Measurements from ENCODE around the gene TBC1D8.

The TBC1D8 gene

DNA sequence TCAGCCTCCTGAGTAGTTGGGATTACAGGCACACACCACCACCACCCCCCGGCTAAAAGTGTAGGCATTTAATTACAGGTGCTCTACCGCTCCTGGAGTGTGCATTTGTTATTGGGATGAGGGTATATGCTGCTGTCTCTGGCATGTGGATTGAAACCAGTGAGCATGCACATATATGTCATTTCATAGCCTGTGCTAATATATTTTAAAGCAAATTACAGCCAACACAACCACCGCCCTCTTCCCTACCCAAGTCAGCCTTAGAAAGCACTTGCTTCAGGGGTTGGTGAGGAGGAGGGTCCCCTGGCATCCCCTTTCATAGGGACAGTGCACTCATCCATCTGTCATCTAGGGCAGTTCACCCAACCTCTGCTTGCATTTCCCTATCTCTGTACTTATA lies 10.5 kb upstream of the TBC1D8 start:
- DNase-seq: no peak

GRCh38 chr2:101160454-101160853 lies 9.3 kb upstream of the TBC1D8 start:
- no peak for DNase-seq

- no peak for DNase-seq
These were observed 8.3 kb upstream of the TBC1D8 start for GRCh38 chr2:101159526-101159925.

GRCh38 chr2:101157272-101157671 lies 6.1 kb upstream of the TBC1D8 start:
- DNase-seq: no peak

DNA sequence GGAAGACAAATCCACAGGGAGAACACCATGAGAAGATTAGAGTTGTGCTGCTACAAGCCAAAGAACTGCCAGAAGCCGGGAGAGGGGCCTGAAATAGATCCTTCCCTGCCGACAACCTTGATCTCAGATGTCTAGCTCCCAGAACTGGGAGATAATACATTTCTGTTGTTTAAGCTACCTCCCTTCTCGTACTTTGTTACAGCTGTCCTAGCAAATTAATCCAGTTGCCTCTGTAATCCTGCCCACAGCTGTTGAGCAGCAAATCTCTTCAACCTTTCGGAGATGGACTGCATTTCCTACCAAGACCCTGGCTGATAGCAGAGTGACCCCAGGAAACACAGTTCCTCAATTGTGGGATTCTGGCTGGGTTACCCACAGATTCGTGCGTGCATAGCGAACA lies 2.6 kb upstream of the TBC1D8 start:
- DNase-seq: no peak

- no peak for DNase-seq
These were observed 2.0 kb upstream of the TBC1D8 start for GRCh38 chr2:101153077-101153707.

- no peak for DNase-seq
These were observed 1.3 kb upstream of the TBC1D8 start for GRCh38 chr2:101152272-101153076.

DNA sequence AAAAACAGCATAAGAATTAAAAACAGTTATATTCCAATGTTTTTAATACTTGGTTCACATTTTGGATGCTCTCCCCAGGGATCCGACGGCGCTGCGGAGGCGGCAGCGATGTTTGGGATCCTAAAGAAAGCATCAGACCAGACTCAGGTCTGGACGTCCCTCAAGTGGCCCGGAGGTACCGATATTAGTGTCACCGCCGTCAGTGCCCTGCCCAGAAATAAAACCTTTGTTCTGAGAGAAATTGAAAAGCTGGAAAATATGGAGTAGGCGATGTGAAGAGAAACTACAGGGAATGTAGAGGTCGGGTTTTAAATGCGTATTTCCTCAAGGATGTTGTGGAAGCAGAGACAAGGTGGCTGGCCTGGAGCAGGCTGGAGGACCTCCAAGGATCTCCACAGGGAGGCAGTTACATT lies 683 bp upstream of the TBC1D8 start:
- no peak for DNase-seq

GRCh38 chr2:101150306-101151145 lies 656 bp downstream of the TBC1D8 start:
- DNase-seq: peak in 1 of 2 donors; percentile 6

GRCh38 chr2:101149241-101150192 lies 1.7 kb downstream of the TBC1D8 start:
- DNase-seq: no peak

GRCh38 chr2:101148777-101149176 lies 2.4 kb downstream of the TBC1D8 start:
- DNase-seq: no peak

GRCh38 chr2:101147971-101148370 lies 3.2 kb downstream of the TBC1D8 start:
- DNase-seq: no peak

DNA sequence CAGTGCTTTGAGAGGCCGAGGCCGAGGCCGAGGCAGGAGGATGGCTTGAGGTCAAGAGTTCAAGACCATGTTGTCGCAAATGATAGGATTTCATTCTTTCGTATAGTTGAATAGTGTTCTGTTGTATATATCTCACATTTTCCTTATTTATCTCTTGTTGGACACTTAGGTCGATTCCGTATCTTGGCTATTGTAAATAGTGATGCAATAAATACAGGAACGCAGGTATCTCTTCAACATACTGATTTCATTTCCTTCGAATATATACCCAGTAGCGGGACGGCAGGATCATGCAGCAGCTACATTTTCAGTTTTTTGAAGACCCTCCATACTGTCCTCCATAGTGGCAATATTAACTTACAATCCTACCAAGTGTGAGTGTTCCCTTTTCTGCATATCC lies 4.1 kb downstream of the TBC1D8 start:
- no peak for DNase-seq

- DNase-seq: no peak
These were observed 4.6 kb downstream of the TBC1D8 start for GRCh38 chr2:101146535-101146934.

DNA sequence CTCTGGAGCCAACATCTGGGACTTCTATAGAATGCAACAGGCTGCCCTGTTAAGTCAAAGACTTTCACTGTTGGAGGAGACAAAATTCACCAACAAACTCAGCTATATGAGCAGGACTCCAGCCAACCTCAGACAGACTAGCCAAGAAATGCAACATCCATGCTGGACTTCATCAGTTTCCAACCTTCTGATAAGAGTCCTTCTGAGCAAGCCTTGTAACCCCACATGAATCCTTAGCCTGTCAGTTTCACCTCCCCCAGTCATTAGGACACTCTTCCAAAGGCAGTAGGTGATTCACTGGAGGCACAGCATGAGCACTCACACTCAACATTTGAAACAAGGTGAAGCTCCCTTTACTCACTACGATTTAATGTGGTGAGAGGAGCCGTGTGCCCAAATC lies 5.8 kb downstream of the TBC1D8 start:
- DNase-seq: no peak

DNA sequence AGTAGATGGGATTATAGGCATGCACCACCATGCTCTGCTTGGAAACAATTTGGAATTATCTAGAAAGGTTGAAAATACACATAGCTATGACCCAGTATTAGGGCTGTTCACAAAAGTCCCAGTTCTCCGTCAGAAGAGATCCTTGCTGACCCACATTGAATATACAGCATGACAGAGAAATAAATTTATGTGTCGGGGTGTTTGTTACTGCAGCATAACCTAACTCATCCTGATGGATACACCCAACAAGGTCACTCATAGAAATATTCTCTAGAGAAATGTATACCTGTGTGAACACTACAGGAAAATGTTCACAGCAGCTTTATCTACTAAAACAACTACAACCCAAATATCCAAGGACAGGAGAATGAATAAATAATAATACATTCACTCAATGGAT lies 9.0 kb downstream of the TBC1D8 start:
- DNase-seq: no peak

GRCh38 chr2:101140978-101141655 lies 10.1 kb downstream of the TBC1D8 start:
- no peak for DNase-seq

- DNase-seq: no peak
These were observed 10.9 kb downstream of the TBC1D8 start for GRCh38 chr2:101140237-101140636.

- DNase-seq: no peak
These were observed 11.7 kb downstream of the TBC1D8 start for GRCh38 chr2:101139495-101139894.

GRCh38 chr2:101135412-101136296 lies 15.5 kb downstream of the TBC1D8 start:
- no peak for DNase-seq

All from activated CD4-positive, alpha-beta T cell treated with anti-CD3 and anti-CD28 coated beads for 4 hours (primary cell).